H9 (cell line): ENCODE data around the gene POLA1. TPM values are rescaled to one million over a fixed set of nuclear protein-coding genes. Genes with fewer than 3 reads are reported as not detected.

Experiments
- DNase-seq: peaks from one replicate; pipeline ENCODE4 v3.0.0-alpha.2; 2017
- H2AFZ ChIP-seq: one replicate; pipeline ENCODE4 v1.6.1; 2013; ENCODE audit warnings: mild to moderate bottlenecking, low read length, control low read depth, moderate library complexity
- H2AK5ac ChIP-seq: 2 replicates; pipeline ENCODE4 v1.6.1; 2013; ENCODE audit warnings: low read length, control low read depth, mixed read lengths; ENCODE audit not compliant: insufficient read length
- H2BK120ac ChIP-seq: one replicate; pipeline ENCODE4 v1.6.1; 2013; ENCODE audit warnings: low read depth, mild to moderate bottlenecking, low read length, control low read depth, inconsistent platforms; ENCODE audit not compliant: poor library complexity, severe bottlenecking
- H2BK12ac ChIP-seq: 2 replicates; pipeline ENCODE4 v1.6.1; 2013; ENCODE audit warnings: low read length, control low read depth, mixed read lengths, low read depth; ENCODE audit not compliant: insufficient read length
- H2BK15ac ChIP-seq: 2 replicates; pipeline ENCODE4 v1.6.1; 2013; ENCODE audit warnings: low read depth, low read length, control low read depth
- H2BK20ac ChIP-seq: one replicate; pipeline ENCODE4 v1.6.1; 2013; ENCODE audit warnings: low read depth, mild to moderate bottlenecking, low read length, control low read depth, inconsistent platforms; ENCODE audit not compliant: poor library complexity, severe bottlenecking
- H2BK5ac ChIP-seq: 2 replicates; pipeline ENCODE4 v1.6.1; 2013; ENCODE audit warnings: low read length, control low read depth, mixed read lengths; ENCODE audit not compliant: insufficient read length
- H3K14ac ChIP-seq: 2 replicates; pipeline ENCODE4 v1.6.1; 2013; ENCODE audit warnings: low read length, control low read depth; ENCODE audit not compliant: insufficient read depth
- H3K18ac ChIP-seq: 2 replicates; pipeline ENCODE4 v1.6.1; 2013; ENCODE audit warnings: low read depth, mild to moderate bottlenecking, mixed read lengths, low read length, control low read depth; ENCODE audit not compliant: insufficient read length
- H3K23ac ChIP-seq: 2 replicates; pipeline ENCODE4 v1.6.1; 2013; ENCODE audit warnings: low read length, control low read depth, mixed read lengths, low read depth; ENCODE audit not compliant: insufficient read length
- H3K23me2 ChIP-seq: 2 replicates; pipeline ENCODE4 v1.6.1; 2013; ENCODE audit warnings: low read depth, mild to moderate bottlenecking, mixed read lengths, low read length, control low read depth; ENCODE audit not compliant: insufficient read length, poor library complexity, severe bottlenecking
- H3K27ac ChIP-seq: 2 replicates; pipeline ENCODE4 v1.5.1; 2013; ENCODE audit warnings: low read length, control low read depth, mixed read lengths, low read depth; ENCODE audit not compliant: insufficient read length
- H3K27me3 ChIP-seq: 2 replicates; pipeline ENCODE4 v1.6.1; 2013; ENCODE audit warnings: low read length, control low read depth, inconsistent platforms; ENCODE audit not compliant: insufficient read depth
- H3K4ac ChIP-seq: 2 replicates; pipeline ENCODE4 v1.6.1; 2013; ENCODE audit warnings: low read depth, mild to moderate bottlenecking, control low read depth, inconsistent platforms, low read length, moderate library complexity
- H3K4me1 ChIP-seq: 2 replicates; pipeline ENCODE4 v1.6.1; 2013; ENCODE audit warnings: low read length, control low read depth, inconsistent platforms; ENCODE audit not compliant: insufficient read depth
- H3K4me2 ChIP-seq: 2 replicates; pipeline ENCODE4 v1.6.1; 2013; ENCODE audit warnings: low read length, control low read depth, mixed read lengths; ENCODE audit not compliant: insufficient read length, insufficient read depth
- H3K56ac ChIP-seq: 2 replicates; pipeline ENCODE4 v1.6.1; 2013; ENCODE audit warnings: low read depth, mild to moderate bottlenecking, mixed read lengths, low read length, control low read depth; ENCODE audit not compliant: insufficient read length
- H3K79me1 ChIP-seq: 2 replicates; pipeline ENCODE4 v1.6.1; 2013; ENCODE audit warnings: low read depth, mild to moderate bottlenecking, moderate library complexity, low read length, control low read depth, inconsistent platforms; ENCODE audit not compliant: insufficient read depth, poor library complexity, severe bottlenecking
- H3K79me2 ChIP-seq: 2 replicates; pipeline ENCODE4 v1.6.1; 2013; ENCODE audit warnings: low read length, control low read depth, inconsistent platforms; ENCODE audit not compliant: insufficient read depth
- H3K9ac ChIP-seq: 2 replicates; pipeline ENCODE4 v1.6.1; 2013; ENCODE audit warnings: low read length, control low read depth, mixed read lengths; ENCODE audit not compliant: insufficient read length; ENCODE audit errors: extremely low read depth
- H3K9me3 ChIP-seq: one replicate; pipeline ENCODE4 v1.6.1; 2013; ENCODE audit warnings: low read depth, low read length, inconsistent platforms; ENCODE audit not compliant: control insufficient read depth
- H3T11ph ChIP-seq: one replicate; pipeline ENCODE4 v1.6.1; 2013; ENCODE audit warnings: mild to moderate bottlenecking, low read length, control low read depth, inconsistent platforms
- H4K20me1 ChIP-seq: one replicate; pipeline ENCODE4 v1.6.1; 2013; ENCODE audit not compliant: control insufficient read depth, insufficient read length, insufficient read depth
- H4K5ac ChIP-seq: 2 replicates; pipeline ENCODE4 v1.6.1; 2013; ENCODE audit warnings: low read depth, mild to moderate bottlenecking, mixed read lengths, low read length, control low read depth; ENCODE audit not compliant: insufficient read length
- H4K8ac ChIP-seq: replicated peaks from 2 replicates; pipeline ENCODE4 v1.6.1; 2013; ENCODE audit warnings: low read length, control low read depth, mixed read lengths, low read depth; ENCODE audit not compliant: insufficient read length
- H4K91ac ChIP-seq: 2 replicates; pipeline ENCODE4 v1.6.1; 2013; ENCODE audit warnings: low read depth, mild to moderate bottlenecking, moderate library complexity, mixed read lengths, low read length, control low read depth; ENCODE audit not compliant: insufficient read length
- H3K27ac Mint-ChIP-seq, 3 experiments: 2 replicates in 2 of 3; 3 replicates in 1 of 3; pipeline ENCODE4 v1.8.0; 2020 to 2021; ENCODE audit warnings: mixed read lengths in 3 of 3, mild to moderate bottlenecking in 1 of 3, moderate library complexity in 1 of 3
- H3K27me3 Mint-ChIP-seq: 2 replicates; pipeline ENCODE4 v1.8.0; 2021; ENCODE audit warnings: low read depth, mild to moderate bottlenecking, moderate library complexity, mixed read lengths
- H3K36me3 Mint-ChIP-seq, 3 experiments: 2 replicates in 2 of 3; 3 replicates in 1 of 3; pipeline ENCODE4 v1.8.0; 2020 to 2021; ENCODE audit warnings: low read depth in 3 of 3, mixed read lengths in 3 of 3; ENCODE audit not compliant: insufficient read depth in 1 of 3
- H3K4me1 Mint-ChIP-seq, 2 experiments: 2 replicates each; pipeline ENCODE4 v1.8.0; 2020; ENCODE audit warnings: mixed read lengths in 2 of 2
- H3K4me3 Mint-ChIP-seq, 2 experiments: 2 replicates in 1 of 2; 3 replicates in 1 of 2; pipeline ENCODE4 v1.8.0; 2020 to 2021; ENCODE audit warnings: mild to moderate bottlenecking in 2 of 2, mixed read lengths in 2 of 2, moderate library complexity in 1 of 2
- H3K9me3 Mint-ChIP-seq, 2 experiments: 2 replicates in 1 of 2; 3 replicates in 1 of 2; pipeline ENCODE4 v1.8.0; 2020; ENCODE audit warnings: mild to moderate bottlenecking in 2 of 2, mixed read lengths in 2 of 2, moderate library complexity in 1 of 2
- WGBS: extraction: QIAGEN DNeasy Blood & Tissue Kit; methylation state at CpG from one replicate; pipeline ENCODE4 v1.1.7; 2013; ENCODE audit warnings: missing lambda C conversion rate, low lambda C conversion rate, mixed read lengths; ENCODE audit not compliant: insufficient read length; ENCODE audit errors: extremely low coverage; 5-methylcytosine and 5-hydroxymethylcytosine counted together
- total RNA-seq: library from RNA; stranded (reverse); gene quantifications from 2 replicates; pipeline ENCODE4 v1.2.1, GENCODE V29; 2021
- TF ChIP-seq, protein P1 (sequence below): fragments of 200-600 bp; sonication (generic); conservative IDR thresholded peaks from 3 replicates; pipeline ENCODE4 v1.8.0; 2021; ENCODE audit warnings: antibody characterized with exemption, mild to moderate bottlenecking

Gene POLA1
- total RNA-seq, 1 experiment from 2014 or later = 60.2 TPM

DNA sequence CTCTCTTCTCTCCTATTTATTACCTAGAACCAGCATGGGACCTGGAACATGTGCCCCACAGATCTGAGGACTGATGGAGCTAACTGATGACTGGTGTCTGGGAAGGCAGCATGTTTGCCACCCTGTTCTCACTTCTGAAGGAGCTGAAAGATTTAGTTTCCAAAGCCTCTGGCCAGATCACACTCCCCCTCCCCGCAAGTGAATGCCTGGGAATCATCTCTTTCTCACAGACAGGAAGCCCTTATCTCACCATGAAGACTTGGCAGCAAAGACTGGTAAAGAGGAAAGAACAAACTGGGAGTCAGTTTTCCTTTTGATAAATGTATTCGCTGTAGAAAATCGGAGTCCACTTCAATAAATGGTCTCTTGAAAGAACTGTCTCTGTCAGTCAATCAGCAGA, 25.6 kb upstream of the POLA1 start:
- Mint-ChIP-seq H3K4me3 (no peak overlapping the region), H3K36me3 (no peaks in the 10 kb centered on the region), H3K27me3 (no peaks in the 10 kb centered on the region), H3K4me1 (peaks cover 12 to 17% of the 10 kb centered on the region in 2 experiments), H3K9me3 (no peaks in the 10 kb centered on the region), H3K27ac (peak overlapping the region in 1 of 3 experiments; percentile 10; a peak in 1 of 7 replicates)
- H3K9me3 ChIP-seq = no peaks in the 10 kb centered on the region
- H4K91ac ChIP-seq = no peak overlapping the region
- no peak overlapping the region for H2AFZ ChIP-seq
- H3K4ac ChIP-seq = no peak overlapping the region
- no peak overlapping the region for H2BK12ac ChIP-seq
- no peak overlapping the region for H4K8ac ChIP-seq
- H2BK5ac ChIP-seq = no peak overlapping the region
- H3K23me2 ChIP-seq = no peaks in the 10 kb centered on the region
- no peak overlapping the region for H3K14ac ChIP-seq
- no peak overlapping the region for H3K18ac ChIP-seq
- no peak overlapping the region for H2BK15ac ChIP-seq
- H3K27me3 ChIP-seq = no peaks in the 10 kb centered on the region; the same call in 1 of the 2 replicates
- TF ChIP-seq, protein P1, sequence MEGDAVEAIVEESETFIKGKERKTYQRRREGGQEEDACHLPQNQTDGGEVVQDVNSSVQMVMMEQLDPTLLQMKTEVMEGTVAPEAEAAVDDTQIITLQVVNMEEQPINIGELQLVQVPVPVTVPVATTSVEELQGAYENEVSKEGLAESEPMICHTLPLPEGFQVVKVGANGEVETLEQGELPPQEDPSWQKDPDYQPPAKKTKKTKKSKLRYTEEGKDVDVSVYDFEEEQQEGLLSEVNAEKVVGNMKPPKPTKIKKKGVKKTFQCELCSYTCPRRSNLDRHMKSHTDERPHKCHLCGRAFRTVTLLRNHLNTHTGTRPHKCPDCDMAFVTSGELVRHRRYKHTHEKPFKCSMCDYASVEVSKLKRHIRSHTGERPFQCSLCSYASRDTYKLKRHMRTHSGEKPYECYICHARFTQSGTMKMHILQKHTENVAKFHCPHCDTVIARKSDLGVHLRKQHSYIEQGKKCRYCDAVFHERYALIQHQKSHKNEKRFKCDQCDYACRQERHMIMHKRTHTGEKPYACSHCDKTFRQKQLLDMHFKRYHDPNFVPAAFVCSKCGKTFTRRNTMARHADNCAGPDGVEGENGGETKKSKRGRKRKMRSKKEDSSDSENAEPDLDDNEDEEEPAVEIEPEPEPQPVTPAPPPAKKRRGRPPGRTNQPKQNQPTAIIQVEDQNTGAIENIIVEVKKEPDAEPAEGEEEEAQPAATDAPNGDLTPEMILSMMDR = no peak
- H4K20me1 ChIP-seq = no peaks in the 10 kb centered on the region
- H3T11ph ChIP-seq = no peak overlapping the region
- no peaks in the 10 kb centered on the region for H3K79me1 ChIP-seq
- H2BK120ac ChIP-seq = no peak overlapping the region
- H3K27ac ChIP-seq = no peak overlapping the region
- H3K56ac ChIP-seq = no peak overlapping the region
- no peak overlapping the region for H4K5ac ChIP-seq
- no peak overlapping the region for H3K23ac ChIP-seq
- H3K4me1 ChIP-seq = peaks cover 2% of the 10 kb centered on the region; the same call in 1 of the 2 replicates
- no peaks in the 10 kb centered on the region for H3K79me2 ChIP-seq
- H2BK20ac ChIP-seq = no peak overlapping the region
- DNase-seq = no peak
- WGBS = no CpG with 5 or more reads among the region's 3 CpGs
- H3K4me2 ChIP-seq = no peak overlapping the region
- no peak overlapping the region for H2AK5ac ChIP-seq
- no peak overlapping the region for H3K9ac ChIP-seq
